B cell (primary cell): Measurements from ENCODE around the gene AXL.

Experiments
- CTCF ChIP-seq: fragments of 200-600 bp; IDR thresholded peaks from one replicate; pipeline ENCODE4 v1.8.0; 2022; ENCODE audit warnings: antibody characterized with exemption, mild to moderate bottlenecking
- EZH2 ChIP-seq: IDR thresholded peaks from 2 replicates; pipeline ENCODE4 v1.6.1; 2012; ENCODE audit warnings: borderline replicate concordance, low read depth, mild to moderate bottlenecking, moderate library complexity, low read length; ENCODE audit not compliant: insufficient read depth, poor library complexity, severe bottlenecking

GRCh38 chr19:41220811-41221210 lies 1.8 kb downstream of the AXL start:
- TF ChIP-seq CTCF = no peak
- no peak for TF ChIP-seq EZH2
